DMS153 (cell line): Measurements from ENCODE around the gene LRRC41.
"Not testable (repeated sequence)": the region's sequence is repeated elsewhere in the genome, so short reads cannot be mapped to it uniquely, and the experiment has no call there.

Experiments used
- DNase-seq: peaks from one replicate; lab custom pipeline; 2025; lab: John Stamatoyannopoulos, UW

The LRRC41 gene

DNA sequence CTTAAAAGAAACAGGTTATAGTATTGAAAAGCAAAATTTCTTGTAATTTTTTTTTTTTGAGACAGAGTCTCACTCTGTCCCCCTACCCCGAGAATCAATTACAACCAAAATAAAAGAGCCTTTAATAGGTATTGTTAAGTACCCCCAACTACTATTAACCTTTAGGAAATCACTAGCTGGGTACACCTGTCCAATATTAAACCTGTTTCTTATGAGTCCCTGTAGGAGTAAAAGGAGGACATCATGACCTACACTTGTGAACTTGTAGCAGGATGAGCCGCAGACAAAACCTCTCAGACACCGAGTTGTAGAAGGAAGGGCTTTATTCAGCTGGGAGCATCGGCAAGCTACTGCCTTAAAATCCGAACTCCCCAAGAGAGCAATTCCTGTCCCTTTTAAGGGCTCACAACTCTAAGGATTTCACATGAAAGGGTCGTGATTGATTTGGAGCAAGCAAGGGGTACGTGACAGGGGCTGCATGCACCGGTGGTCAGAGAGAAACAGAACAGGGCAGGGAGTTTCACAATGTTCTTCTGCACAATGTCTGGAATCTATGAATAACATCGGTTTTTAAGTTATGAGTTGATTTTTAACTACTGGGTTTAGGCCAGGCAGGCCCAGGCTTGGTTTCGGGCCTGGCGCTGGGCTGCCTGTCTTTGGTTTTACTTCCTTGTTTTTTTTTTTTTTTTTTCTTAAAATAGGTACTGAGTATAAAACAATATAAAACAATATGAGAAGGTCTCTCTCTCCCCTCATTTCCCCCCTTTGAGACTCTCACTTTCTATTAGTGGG, 22.1 kb upstream of the LRRC41 start:
- not testable (repeated sequence) for DNase-seq

GRCh38 chr1:46322191-46322590, 18.8 kb upstream of the LRRC41 start:
- DNase-seq, result not testable (repeated sequence)

DNA sequence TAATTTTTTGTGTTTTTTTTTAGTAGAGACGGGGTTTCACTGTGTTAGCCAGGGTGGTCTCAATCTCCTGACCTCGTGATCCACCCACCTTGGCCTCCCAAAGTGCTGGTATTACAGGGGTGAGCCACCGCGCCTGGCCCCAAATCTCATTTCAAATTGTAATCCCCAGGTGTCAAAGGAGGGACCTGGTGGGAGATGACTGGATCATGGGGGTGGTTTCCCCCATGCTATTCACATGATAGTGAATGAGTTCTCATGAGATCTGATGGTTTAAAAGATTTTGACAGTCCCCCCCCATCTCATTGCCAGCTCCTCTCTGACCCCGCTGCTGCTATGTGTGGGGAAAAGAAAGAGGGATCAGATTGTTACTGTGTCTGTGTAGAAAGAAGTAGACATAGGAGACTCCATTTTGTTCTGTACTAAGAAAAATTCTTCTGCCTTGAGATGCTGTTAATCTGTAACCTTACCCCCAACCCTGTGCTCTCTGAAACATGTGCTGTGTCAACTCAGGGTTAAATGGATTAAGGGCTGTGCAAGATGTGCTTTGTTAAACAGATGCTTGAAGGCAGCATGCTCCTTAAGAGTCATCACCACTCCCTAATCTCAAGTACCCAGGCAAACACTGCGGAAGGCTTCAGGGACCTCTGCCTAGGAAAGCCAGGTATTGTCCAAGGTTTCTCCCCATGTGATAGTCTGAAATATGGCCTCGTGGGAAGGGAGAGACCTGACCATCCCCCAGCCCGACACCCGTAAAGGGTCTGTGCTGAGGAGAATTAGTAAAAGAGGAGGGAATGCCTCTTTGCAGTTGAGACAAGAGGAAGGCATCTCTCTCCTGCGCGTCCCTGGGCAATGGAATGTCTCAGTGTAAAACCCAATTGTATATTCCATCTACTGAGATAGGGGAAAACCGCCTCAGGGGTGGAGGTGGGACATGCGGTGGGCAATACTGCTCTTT, 16.8 kb upstream of the LRRC41 start:
- DNase-seq, result not testable (repeated sequence)

DNA sequence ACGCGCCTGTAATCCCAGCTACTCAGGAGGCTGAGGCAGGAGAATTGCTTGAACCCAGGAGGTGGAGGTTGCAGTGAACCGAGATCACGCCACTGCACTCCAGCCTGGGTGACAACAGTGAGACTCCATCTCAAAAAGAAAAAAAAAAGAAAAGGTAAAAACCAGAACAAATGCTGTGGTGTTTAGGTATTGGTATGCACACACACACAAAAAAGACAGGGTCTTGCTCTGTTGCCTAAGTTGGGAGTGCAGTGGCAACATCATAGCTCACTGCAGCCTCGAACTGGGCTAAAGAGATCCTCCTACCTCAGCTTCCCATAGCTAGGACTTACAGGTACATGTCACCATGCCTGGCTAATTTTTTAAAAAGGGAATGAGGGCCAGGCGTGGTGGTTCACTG, 15.9 kb upstream of the LRRC41 start:
- not testable (repeated sequence) for DNase-seq

DNA sequence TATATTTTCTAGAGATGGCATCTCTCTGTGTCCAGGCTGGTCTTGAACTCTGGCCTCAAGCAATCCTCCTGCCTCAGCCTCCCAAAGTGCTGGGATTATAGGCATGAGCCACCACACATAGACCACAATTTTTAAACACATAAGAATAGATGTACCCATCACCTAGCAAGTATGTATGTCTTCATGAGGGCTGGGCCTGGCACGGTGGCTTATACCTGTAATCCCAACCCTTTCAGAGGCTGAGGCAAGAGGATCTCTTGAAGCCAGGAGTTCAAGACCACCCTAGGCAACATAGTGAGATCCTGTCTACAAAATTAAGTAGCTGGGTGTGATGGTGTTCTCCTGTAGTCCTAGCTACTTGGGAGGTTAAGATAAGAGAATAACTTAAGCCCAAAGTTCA, 13.9 kb upstream of the LRRC41 start:
- no peak for DNase-seq

DNA sequence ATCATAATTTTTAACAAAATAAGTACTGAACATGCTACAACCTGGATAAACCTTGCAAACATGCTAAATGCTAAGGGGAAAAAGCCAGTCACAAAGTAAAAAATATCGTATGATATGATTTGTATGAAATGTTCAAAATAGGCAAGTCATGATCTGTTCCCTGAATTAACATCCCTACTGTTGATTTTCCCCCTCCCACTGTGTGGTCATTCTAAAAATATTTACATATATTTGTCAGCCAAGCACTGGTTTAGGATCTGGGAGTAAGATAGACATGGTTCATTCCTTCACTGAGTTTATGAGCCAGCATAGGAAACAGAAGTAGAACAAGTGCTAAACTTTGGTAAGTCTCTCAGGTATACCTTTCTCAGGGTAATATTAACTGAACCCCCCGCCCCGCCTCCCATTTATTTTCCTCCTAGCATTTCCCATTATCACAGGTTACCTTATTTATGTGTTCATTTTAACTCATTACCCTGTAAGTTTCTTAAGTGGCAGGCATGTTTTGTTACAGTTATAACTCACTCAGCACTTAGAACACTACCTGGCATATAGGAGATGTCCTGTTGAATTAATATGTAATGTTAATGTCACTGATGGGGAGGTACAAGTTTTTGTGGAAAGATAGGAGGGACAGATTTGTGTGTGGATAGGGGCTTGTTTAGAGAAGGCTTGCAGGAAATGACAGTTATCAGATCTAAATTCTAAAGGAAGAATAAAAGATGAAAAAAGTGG, 12.4 kb upstream of the LRRC41 start:
- no peak for DNase-seq

DNA sequence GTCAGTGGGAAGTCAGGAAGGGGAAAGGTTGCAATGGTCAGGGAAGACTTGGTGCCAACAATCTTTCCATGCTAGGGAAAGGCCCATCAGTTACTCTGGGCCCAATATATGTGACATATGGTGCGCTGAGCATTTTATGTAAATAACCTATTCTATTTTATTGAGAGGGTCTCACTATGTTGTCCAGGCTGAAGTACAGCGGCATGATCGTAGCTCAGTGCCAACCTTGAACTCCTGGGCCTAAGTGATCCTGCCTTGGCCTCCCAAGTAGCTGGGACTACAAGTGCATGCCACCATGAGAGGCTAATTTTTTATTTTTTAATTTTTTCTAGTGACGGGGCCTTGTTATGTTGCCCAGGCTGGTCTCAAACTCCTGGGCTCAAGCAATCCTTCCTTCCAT, 6.9 kb upstream of the LRRC41 start:
- DNase-seq, result no peak

- DNase-seq, result no peak
Observed at GRCh38 chr1:46309401-46310159, 6.2 kb upstream of the LRRC41 start.

DNA sequence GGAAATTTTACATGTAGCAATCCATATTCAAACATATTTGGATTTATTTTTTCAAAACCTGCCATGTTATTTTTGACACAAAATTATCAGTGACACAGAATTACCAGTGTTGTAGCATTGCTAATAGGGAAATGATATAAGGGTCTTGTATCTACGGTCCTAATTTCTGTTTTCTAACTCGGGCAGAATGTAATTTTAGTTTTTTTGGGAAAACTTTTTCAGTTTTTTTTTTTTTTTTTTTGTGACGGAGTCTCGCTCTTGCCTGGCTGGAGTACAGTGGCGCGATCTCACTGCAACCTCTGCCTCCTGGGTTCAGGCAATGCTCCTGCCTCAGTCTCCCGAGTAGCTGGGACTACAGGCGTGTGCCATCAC, 2.7 kb upstream of the LRRC41 start:
- DNase-seq, result no peak

GRCh38 chr1:46303872-46304326, 483 bp upstream of the LRRC41 start:
- no peak for DNase-seq

DNA sequence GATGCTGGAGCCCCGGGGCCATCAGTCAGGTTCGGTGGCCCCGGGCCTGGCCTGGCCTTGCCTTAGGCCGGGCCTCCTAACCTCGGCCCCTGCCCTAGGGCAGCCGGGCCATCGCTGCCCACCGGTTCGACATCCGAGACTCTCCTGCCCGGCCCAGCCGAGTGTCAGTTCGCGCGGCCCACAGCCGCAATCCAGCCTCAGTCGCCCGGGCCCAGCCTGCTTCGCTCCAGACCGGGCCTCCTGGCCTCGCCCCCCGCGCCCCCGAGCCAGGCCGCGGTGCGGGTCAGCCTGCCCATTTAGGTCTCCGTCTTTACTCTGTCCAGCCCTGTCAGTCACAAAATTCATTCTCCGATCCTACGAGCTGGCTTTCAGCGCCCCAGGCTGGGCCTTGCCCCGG, 777 bp downstream of the LRRC41 start:
- peak; percentile 31 for DNase-seq

DNA sequence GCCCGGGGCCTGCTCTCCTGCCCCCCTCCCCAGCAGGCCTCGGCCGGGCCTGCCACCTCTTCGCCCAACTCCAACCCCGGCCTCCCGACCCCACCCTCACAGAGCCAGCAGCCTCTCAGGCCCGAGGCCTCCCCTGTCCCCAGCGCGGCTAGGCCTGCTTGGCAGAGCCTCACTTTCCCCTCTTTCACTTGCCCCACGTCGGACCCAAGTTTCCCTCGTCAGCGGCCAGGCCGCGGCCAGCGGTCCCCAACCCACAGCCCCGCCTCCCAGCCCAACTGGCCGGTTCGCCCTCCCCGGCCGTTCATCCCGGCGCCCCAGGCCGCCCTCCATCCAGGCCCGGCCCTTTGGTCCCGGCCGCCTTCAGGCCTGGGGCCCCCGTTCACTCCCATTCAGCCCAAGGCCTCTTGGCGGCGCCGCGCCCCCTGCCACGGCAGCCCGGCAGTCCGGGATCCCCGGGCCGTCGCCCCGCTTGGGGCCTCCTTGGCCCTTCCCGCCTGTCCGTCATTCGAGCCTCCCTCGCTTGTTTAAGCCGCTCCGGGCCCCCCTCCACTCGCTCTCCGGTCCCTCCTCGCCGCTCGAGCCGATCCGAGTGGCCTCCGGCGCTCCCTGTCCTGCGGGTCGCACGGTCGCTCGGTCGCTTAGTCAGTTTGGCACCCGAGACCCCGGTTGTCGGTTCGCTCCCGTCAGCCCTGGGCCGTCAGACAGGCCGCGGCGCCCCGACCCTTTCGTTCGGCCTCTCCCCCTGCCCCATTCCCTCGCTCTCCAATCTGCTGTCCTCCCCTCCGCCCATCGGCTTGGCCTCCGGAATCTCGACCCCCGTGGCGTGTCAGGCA, 1.4 kb downstream of the LRRC41 start:
- no peak for DNase-seq

GRCh38 chr1:46301406-46301807, 2.0 kb downstream of the LRRC41 start:
- DNase-seq, result no peak

GRCh38 chr1:46300673-46301405, 2.6 kb downstream of the LRRC41 start:
- no peak for DNase-seq

GRCh38 chr1:46298387-46298786, 5.0 kb downstream of the LRRC41 start:
- DNase-seq, result no peak

DNA sequence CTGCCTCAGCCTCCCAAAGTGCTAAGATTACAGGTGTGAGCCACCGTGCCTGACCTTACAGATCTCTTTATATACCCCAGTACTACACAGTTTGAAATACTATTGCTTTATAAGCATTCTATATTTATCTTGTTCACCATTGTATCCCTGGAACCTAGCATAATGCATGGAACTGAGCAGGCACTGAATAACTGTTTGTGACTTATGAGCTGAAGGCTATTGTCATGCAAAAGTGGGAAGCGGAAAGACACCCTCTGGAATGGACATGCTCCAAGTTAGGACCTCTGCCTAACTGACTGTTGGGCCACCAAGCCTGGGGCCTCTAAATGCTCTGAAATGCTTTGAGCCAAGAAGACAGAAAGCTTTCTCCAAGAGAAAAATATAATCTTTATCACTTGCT, 8.1 kb downstream of the LRRC41 start:
- no peak for DNase-seq

DNA sequence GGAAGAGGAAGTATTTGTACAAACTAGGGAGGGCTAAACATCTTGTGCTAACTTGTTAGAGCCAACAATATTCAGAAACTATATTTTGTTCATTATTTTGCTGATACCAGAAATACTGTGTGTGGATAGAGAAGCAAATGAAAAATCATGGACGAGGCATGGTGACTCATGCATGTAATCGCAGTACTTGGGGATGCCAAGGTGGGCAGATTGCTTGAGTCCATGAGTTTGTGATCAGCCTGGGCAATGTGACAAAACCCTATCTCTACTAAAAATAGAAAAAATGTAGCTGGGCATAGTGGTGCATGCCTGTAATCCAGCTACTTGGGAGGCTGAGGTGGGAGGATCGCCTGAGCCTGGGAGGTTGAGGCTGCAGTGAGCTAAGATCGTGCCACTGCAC, 13.4 kb downstream of the LRRC41 start:
- DNase-seq, result no peak

- DNase-seq, result no peak
Observed at GRCh38 chr1:46289134-46289494, 14.3 kb downstream of the LRRC41 start.

- DNase-seq, result no peak
Observed at GRCh38 chr1:46288485-46289133, 14.8 kb downstream of the LRRC41 start.
